GM21786 (cell line): Measurements from ENCODE around the gene ERICH3.

Experiments
- ATAC-seq: cut with Tn5 transposase; IDR thresholded peaks from one replicate; pipeline ENCODE4 v1.9.1; 2021; ENCODE audit not compliant: unreplicated experiment

The ERICH3 gene, protein sequence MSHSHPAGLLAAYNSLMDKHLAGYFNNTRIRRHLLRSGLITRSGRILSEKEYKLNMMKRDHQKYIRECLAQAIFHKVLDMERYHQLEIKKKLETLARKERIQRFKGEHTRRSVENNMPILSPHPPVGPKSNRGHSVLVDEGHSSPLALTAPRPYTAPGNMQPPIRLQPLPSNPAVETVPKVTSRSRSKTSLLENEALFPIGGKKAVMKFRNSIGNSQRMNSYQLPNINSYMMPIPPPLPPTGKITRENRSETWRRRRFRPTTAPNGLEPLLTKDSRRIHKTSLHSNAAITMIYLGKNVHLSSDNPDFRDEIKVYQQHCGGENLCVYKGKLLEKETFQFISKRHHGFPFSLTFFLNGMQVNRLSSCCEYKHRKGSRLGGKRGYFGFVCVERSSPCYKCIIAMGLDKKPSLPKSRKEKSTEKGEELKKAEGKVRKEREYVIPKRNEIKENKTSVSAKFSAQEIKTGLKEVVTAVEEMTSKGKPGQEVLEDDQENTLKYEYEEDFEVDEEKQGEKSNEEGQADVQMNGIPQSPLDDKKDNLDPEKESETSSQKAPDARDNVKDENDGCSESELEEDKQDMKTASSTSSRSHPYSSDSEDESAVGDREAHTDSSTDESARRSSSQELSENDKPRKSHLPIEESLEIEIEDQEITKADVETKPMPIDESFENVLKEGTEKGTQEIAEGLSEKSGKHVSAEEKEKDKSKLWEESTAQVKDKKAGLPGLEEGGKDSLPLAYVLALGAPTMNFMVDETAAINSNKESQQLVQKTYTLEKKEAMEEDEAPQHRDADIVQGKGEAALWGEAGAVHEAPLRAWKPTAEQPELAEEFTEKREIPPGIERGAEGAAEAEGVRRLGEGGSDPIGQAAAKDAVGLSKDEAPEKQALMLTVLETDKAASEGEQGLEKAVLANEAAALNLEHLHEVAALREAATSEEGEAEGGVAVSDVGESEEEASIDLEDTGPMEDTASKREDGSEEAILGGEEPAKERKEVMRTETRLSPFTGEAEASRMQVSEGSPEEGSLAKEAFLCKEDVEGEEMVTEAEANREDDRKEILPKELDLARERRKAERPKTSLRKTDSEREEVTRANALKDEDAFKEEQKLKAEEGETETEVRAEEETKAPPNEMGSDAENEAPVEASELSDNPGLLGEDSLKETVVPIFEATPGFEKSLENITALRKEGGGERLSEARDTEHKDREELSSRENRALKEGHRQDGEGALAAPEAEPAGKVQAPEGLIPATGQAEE (N-terminal part only)

DNA sequence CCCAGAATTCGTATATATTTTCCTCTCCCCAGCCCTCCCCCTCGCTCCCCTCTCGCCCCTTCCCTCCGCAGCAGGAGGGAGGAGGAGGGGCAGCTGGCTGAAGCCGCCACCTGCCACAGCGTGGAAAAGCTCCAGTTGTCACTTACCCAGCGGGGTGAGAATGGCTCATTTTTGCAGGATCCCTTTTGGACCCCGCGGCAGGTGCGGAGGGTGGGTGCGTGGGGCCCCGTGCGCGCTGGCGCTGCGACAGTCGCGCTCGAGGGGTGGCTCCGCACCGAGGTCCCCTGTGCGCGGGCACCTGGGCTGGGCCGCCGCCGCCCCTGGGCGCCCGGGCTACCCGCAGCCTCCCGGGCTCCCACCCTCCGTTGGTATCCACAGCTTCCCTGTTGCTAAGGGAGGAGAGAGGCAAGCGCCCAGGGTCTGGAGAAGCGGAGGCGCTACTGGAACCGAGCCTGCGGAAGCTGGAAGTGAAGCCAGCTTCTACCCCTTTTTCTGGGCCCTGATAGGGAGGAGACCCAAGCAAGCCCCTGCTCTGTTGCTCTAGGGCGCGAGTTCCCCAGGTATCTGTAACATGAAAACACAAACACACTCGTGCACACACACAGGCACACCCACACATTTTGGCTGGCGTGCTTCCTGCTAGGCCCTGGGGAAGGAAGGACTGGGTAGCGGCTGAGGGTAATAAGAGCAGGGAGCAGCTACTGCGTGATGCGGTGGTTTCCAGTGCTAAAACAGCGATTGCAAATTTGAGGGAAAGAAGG, at the start of gene ERICH3:
ERICH3 (minus strand) TSS at position 442 of the 761 bp plus-strand sequence; CDS start at position 169, 273 bp downstream.
- ATAC-seq = peak; percentile 36

DNA sequence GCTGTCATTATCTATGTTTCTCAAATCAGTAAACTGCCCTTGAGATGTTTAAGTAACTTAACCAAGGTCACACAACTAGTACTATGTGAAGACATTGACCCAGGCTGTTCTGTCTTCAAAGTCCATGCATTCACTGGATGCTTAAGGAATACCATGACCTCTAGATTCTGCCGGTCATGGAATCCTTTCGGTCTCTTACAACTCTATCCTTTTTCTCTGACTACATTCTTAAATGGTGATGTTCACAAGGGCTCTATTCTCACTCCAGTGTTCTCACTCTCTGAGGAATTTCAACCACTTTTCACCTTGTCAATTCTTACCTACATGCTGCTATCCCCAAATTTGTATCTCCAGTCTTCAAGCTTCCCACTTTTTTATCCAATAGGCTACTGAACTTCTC, 44.0 kb upstream of the ERICH3 start:
- no peak for ATAC-seq

DNA sequence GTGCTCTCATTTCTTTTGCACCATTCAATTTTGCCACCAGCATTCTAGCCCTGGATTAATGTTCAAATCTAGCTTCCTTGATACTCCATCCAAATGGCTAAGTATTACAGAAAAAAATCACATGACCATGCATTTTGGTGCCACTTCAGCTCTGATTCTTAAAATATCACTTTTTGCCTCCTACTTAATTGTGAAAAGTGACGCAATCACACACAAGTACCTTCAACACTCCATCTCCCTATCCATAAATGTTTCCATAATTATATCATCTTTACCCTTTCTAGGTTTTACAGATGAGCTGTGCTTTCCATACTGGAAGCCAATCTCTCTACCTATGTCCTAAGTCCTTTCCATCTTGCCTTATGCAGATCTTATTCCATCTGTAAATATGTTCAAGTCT, 43.2 kb upstream of the ERICH3 start:
- no peak for ATAC-seq

DNA sequence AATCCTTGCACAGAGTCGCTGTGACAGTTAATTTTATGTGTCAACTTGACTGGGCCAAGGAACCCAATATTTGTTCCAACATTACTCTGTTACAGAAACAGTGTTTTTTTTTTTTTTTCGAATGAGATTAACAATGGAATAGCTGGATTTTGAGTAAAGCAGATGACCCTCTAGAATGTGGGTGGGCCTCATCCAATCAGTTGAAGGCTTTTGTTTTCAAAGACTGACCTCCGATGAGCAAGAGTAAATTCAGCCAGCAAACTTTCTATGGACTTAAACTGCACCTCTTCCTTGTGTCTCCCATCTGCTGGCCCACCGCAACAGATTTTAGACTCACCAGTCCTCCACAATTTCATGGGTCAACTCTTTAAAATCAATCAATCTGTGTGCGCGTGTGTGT, 42.2 kb upstream of the ERICH3 start:
- no peak for ATAC-seq

DNA sequence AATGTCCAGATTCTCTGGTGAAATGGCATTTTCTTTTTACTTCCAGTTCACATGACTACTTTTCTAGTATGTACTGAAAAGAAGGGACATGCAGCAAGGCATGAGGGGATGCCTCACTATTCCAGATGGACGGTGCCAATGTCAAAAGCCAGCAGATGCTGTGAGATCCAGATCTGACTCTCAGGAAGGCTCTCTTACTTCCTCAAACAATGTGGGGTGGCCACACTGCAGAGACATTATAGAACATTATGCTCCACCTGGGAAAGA, 41.6 kb upstream of the ERICH3 start:
- ATAC-seq = no peak

DNA sequence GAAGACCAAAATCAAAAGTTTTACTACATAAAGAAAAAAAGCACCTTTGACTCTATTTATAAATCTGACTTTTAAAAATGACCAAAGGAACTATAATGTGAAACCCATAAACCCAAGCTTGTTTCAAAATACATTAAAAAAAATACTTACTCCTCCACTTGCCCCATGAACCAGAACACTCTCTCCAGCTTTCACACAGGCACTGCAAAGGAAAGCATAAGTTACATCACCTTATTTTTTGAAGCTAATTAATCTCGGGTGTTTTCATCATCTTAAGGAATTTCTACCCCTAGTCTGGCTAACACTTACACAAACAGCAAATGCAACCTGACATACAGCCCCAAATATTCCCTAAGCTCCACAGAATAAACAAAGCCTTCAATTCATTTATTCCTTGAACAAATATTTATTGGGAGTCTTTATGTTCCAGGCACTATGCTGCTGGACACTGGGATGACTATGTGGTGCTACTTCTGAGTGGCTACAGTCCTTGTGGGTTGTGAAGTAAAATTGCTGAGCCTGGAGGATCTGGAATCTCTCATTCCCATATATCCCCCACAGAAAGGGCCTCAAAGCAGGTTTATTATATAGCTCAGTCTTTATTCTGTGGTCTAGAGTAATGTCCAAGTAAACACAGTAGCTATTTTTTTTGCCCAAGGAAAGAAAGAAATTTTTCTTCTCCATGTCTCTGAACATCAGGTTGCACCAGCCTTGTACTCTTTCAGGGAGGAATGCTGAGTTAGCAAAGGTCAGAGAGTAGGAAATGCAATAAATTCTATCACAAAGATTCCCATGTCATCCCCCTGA, 41.0 kb upstream of the ERICH3 start:
- ATAC-seq = peak; percentile 80

DNA sequence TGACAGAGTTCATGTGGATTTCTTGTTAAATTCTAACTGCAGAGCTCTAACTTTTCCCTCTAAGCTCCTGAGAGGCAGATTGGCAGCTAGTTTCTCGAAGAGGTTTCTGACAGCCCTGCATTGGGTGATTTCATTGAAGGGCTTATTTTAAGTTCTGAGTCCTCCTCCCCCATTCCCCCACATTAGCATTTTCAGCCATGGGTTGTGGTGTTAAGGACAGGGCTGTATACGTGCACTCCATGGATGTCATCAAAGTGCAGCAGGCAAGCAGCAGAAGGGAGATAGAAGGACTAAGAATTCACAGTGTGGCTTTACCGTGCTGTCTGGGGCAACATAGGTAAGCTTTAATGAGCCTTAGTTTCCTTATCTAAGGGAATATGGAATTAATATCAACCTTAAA, 40.3 kb upstream of the ERICH3 start:
- ATAC-seq = peak; percentile 21

DNA sequence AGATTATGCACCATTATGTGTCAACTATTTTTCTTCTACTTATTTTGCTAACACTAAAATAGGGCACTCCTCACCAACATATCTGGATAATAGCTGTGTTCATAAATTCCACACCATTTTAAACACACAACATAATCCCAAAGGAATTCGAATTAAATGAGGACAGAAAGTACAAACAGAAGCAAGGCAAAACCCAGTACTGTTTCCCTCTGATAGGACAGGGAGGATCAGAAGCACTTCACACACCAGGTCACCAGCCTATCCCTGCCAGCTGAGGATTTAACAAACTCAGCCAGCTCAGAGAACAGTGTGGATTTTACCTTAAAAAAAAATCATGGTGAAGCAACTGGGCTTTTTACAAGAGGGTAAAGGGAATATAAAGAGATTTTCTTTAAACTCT, 39.3 kb upstream of the ERICH3 start:
- ATAC-seq = no peak

DNA sequence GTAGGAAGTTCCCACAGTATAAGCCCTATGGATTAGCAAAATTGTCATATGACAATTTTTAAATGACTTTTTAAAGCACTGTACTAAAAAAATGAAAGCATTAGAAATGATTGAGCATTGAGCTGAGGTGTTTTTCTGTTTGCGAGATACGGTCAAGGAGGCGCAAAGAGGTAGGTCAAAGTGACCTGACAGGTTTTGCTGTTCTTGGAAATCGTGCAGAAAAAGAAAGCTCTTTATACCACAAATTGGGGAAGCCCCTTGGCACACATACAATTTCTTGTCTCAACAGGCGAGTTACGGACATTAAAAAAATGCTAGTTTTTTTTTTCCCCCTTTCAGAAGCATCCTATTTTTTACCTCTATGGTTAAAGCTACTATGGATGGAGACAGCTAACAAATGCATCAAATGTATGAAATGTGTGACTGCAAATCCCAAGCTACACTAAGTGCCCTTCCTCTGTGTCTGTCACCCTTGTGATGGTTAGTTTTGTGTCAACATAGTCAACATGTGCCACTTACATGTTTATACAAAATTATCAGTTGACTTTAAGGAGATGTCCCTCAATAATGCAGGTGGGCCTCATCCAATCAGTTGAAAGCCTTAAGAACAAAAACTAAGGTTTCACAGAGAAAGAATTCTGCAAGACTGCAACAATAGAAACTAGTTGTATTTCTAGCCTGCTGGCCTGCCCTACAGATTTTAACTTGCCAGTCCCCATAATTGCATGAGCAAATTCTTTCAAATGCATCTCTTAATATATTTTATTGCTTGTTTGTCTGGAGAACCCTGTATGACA, 30.0 kb upstream of the ERICH3 start:
- no peak for ATAC-seq

DNA sequence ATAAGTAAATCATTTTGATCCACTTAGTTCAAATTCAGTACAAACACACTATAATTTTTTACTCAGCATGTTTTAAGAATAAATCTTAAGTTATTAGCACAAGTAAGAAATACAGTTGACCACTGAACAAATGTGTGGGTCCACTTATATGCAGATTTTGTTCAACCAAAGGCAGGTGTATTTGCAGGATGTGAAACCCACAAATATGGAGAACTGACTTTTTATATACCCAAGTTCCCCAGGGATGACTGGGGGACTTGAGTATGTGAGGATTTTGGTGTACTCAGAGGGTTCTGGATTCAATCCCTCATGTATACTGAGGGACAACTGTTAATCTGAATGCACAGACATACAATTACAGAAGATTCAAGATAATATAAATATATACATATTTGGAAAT, 25.7 kb upstream of the ERICH3 start:
- peak; percentile 43 for ATAC-seq

DNA sequence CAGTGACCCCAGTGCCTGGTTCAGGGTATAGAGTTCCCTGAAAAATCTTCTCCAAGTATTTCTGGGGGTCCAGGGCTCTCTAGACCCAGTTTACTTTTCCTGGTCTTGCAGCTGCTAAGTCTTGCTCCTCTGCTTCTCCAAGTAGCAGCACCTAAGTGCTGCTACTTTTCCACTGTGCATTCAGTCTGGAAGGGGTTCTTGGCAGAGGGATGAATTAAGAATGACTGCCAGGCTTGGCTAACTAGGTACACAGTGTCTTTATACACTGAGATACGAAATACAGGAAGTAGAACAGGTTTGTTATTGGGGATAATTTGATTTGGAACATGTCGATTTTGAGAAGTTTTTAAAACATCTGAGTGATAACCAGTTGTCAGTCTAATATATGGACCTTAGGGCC, 24.2 kb upstream of the ERICH3 start:
- ATAC-seq = no peak

DNA sequence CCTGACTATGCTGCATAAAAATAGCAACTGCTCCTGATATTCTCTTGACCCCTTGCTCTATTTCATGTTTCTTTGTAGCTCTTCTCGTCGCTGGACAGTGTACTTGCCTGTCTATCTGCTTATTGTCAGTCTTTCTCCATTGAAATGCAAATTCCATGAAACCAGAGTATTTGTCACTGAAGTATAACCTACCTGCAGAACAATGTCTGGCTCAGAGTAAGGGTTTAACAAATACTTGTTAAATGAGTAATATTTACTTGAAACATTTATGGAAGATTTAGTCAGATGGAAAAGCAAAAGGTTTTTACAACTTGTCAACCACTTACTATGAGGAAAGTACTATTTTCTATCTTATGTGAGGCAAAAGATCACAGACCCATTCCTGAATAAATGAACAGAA, 19.9 kb upstream of the ERICH3 start:
- no peak for ATAC-seq

DNA sequence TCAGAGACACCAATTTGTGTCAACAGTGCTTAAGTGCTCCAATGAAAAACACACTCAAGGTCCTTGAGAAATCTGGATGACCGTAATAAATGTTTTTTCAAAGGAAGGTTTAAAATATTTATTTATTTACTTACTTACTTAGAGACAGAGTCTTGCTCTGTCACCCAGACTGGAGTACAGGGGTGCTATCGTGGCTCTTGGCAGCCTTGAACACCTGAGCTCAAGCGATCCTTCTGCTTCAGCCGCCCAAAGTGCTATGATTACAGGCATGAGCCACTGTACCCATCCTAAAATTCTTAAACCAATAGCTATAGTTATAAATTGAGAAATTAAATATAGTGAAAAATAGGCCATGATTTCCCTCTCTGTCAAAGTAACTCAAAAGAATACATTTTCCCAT, 17.3 kb upstream of the ERICH3 start:
- no peak for ATAC-seq

DNA sequence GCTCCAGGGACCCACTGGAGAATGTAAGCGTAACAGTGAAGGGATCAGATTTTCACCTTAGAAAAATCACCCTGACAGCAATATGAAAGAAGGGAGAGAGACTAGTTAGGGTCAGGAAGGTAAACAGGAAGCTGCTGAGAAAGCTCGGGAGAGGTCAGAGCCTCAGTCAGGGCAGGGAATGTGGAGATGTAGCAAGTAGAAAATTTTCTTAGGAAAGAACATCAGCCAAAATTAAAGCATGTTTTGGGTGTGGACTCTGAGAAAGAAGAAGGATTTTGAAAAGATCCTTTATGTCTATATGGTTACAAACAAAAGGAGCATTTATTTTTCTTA, 16.7 kb upstream of the ERICH3 start:
- ATAC-seq = no peak

DNA sequence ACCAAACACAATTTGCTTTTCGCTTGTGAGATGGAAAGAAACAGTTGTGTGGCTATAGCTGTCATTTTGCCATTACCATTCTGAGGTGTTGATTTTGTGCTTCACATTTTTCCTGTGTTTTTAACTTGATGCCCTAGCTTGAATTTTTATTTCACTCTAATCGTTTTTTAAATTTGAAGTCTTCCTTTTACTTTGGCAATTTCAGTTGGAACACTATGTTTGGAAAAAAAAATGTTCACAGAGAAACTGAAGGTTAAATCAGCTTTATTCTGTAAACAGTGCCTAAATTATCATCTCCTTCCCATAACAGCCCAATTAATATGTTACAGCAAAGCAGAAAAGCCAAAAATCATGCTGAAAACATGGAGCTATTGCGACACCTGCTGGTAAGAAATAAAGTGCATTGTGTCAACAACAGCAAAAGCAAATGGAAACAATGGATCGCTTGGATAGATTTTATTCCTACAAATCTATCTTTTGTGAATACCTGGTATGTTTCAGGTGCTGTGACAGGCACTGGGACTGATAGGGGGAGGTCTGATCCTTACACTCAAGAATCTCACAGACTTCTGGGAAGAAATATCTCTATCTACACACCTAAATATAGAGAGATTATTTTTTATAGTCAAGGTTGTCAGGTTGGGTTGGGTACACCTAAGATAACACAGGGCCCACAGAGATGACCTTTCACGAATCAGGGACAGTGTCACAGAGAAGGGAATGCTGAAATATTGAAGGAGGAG, 16.2 kb upstream of the ERICH3 start:
- ATAC-seq = peak; percentile 81

DNA sequence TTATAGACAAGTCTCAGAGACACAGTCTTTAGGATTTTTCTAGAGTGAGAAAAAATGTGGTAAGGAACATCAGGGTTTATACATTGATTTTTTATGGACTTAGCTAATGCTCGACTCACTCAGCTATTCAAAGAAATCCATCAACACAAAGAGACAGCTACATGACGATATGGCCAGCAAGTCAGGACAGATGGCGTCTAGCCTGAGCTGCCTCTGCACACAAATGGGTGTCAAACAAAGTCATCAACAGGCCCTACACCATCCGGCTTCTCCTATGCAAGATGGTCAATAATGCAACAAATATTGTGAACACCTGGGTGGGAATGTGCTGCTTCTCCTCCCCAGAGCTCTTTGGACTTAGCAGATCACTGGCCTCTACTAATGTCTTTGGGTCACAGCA, 13.3 kb upstream of the ERICH3 start:
- ATAC-seq = no peak

DNA sequence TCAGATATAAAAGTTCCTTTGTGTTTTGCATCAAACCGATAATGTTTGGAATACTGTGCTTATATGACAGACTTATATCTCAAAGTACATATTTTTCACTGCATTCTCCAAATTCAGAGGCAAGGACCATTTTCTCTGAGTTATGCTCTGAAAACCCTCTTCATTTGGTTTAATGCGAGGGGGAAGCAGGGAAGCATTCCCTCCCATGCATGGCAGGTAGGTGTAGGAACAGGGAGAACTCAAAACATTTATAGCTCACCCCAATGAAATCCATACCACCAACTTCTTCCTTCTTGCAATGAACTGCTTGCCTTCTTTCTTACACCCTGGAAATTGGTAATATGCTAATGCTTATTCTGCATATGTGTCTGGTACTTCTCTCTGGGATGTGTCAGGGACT, 10.7 kb upstream of the ERICH3 start:
- ATAC-seq = no peak

DNA sequence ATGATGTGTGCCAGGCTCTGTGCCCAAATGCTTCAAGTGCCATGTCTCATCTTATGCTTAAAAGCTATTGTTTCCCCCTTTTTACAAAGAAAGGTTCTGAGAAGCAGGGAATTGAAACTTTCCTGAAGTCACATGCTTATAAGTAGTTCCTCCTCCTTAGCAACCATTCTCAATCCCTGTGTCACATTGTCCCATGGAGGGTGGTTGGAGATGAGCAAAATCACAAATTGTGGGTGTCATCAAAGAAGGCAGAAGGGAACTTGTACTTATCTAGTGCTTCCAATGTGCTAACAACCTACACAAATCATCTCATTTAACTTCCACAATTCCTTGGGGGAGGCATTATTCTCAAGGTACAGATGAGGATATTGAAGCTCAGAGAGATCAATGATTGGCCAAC, 10.1 kb upstream of the ERICH3 start:
- ATAC-seq = no peak

DNA sequence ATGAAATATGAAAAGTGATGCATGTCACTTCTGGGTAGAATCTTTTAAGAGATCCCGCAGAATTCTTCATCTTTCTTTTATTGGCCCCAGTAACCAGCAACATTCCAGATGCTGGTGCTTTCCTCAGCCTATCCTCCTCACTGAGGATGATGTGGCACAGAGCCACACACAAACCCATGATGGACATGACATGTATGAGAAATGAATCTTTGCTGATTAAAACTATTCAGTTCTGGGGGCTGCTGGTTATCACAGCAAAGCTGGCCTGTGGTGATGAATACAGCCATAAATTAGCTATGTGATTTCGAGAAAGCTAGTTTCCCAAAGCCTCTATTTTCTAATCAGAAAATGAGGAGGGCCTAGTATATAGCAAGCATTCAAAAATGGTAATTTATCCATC, 8.3 kb upstream of the ERICH3 start:
- peak; percentile 3 for ATAC-seq
